Testis (tissue), 3 donors: ENCODE data around the gene SNX12. TPM values are rescaled to one million over a fixed set of nuclear protein-coding genes. Genes with fewer than 3 reads are reported as not detected.

Experiments used
- DNase-seq: peaks from one replicate; pipeline ENCODE4 v3.0.0-alpha.2; 2019
- H3K27ac ChIP-seq, 2 donors: fragments of 200-600 bp; sonication (generic); one replicate each; pipeline ENCODE4 v1.5.1; 2019
- H3K27me3 ChIP-seq: fragments of 200-600 bp; sonication (generic); one replicate; pipeline ENCODE4 v1.5.1; 2019
- H3K36me3 ChIP-seq: fragments of 200-600 bp; sonication (generic); one replicate; pipeline ENCODE4 v1.5.1; 2017; ENCODE audit warnings: low read depth; ENCODE audit errors: missing control alignments
- H3K4me1 ChIP-seq: fragments of 200-600 bp; sonication (generic); one replicate; pipeline ENCODE4 v1.5.1; 2019
- H3K4me3 ChIP-seq, 2 donors: fragments of 200-600 bp; sonication (generic); one replicate each; pipeline ENCODE4 v1.5.1; 2017 to 2019
- H3K9me3 ChIP-seq: fragments of 200-600 bp; sonication (generic); one replicate; pipeline ENCODE4 v1.5.1; 2017
- CTCF ChIP-seq, 3 experiments: fragments of 450-650 bp in 2 of 3; fragments of 200-600 bp in 1 of 3; sonication (generic) in 1 of 3; IDR thresholded peaks; one replicate each; pipeline ENCODE4 v1.5.1; 2016 to 2019; ENCODE audit warnings: antibody characterized with exemption in 3 of 3, mild to moderate bottlenecking in 2 of 3, moderate library complexity in 1 of 3
- POLR2A ChIP-seq: fragments of 450-650 bp; IDR thresholded peaks from one replicate; pipeline ENCODE4 v1.6.1; 2017; ENCODE audit warnings: antibody characterized with exemption, mild to moderate bottlenecking, moderate library complexity
- WGBS, 2 donors: methylation state at CpG; one replicate each; pipeline ENCODE4 v1.1.5; 2018; 5-methylcytosine and 5-hydroxymethylcytosine counted together
- intact Hi-C: fragments of 100-400 bp; cut with DNase I; formaldehyde crosslinking; loops from one replicate; pipeline ENCODE4 v1.15.1; 2023; ENCODE audit warnings: low total_unique reads
- polyA plus RNA-seq: library from polyadenylated mRNA; stranded (reverse); fragments of 350-450 nt; fragmentation: Illumina TruSeq; extraction: RNeasy Lipid Tissue Mini Kit (QIAGEN cat#74804); gene quantifications from one replicate; pipeline ENCODE4 v1.2.3, GENCODE V29; 2014; ENCODE audit warnings: low read depth, low replicate concordance; ENCODE audit not compliant: insufficient read depth
- total RNA-seq, 2 donors: library from RNA; depleted of rRNA; stranded (reverse); fragments of >200 nt; gene quantifications; one replicate each; pipeline ENCODE4 v1.2.3, GENCODE V29; 2016

SNX12 gene
- total and polyA plus RNA-seq, 3 donors from 2014 or later, result 35.4 to 53.1 (median 39.4) TPM

DNA sequence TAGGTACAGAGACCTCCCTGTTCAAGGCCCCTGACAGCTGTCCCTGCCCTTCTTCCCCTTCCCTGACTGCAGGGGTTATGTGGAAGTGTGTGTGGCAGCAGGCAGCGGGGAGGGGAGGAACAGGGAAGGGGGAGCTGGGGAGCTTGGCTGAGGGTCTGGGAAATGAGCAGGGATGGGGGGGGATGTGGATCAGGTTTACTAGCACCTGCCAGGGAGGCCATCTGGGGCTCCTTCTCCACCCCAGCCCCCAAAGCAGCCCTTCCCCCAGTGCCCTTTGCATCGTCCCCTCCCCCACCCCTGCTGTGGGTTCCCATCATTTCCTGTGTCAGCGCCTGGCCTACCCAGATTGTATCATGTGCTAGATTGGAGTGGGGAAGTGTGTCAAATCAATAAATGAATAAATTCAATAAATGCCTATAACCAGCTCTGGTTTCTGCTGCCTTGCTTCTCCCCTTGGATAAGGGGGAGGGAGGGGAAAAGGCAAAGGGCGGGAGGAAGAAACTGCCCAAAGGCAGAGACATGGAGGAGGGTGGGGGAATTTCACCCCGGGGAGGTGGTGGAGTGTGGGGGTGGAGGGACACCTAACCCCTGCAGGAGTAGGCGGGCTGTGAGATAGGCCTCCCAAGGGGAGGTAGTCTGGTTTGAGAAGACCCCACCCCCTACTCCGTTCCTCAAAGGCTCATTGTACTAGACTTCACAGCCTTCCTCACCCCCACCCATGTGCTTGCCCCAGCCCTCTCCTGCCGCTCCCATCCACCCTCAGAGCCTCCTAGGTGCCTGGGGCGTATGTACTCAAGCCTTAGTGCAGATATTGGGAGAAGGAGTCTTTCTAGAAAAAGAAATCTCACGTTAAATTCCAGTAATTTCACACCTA is 35.2 kb upstream of the SNX12 start:
- intact Hi-C loops, result no loop called here
- TF ChIP-seq CTCF (IDR thresholded peaks at IDR 0.05), result no peak
- peaks cover 10% of the 10 kb centered on the region for H3K4me1 ChIP-seq
- DNase-seq, result no peak
- 46 to 61% methylated on average over 6 to 10 of the region's 10 CpGs for WGBS, 2 donors
- H3K36me3 ChIP-seq, result no peaks in the 10 kb centered on the region
- no peak overlapping the region for H3K4me3 ChIP-seq
- H3K27me3 ChIP-seq, result no peaks in the 10 kb centered on the region
- H3K27ac ChIP-seq, result peak overlapping the region in 1 of 2 donors; percentile 50
- no peaks in the 10 kb centered on the region for H3K9me3 ChIP-seq

DNA sequence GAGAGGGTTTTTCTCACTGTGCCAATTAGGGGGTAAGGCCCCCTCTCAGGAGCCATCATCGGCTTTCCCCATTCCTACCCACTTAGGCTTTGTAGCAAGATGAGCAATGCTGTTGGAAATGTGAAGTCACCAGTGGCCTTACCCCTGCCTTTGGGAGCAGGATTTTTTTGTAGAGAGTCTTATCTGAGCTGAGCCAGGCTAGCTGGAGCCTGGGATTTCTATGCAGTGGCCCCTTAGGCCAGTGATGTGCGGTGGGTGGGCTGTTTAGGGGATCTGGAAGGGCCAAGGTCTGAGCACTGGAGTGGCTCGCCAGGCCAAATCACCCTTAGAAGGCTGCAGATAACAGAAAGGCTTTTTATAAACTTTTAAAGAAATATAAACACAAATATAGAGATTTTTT is 34.2 kb upstream of the SNX12 start:
- Histone ChIP-seq H3K27me3 (no peaks in the 10 kb centered on the region), H3K27ac (no peak overlapping the region), H3K9me3 (no peaks in the 10 kb centered on the region), H3K4me3 (no peak overlapping the region), H3K4me1 (peaks cover 10% of the 10 kb centered on the region), H3K36me3 (no peaks in the 10 kb centered on the region)
- DNase-seq, result no peak
- no peak for TF ChIP-seq CTCF (IDR thresholded peaks at IDR 0.05)
- intact Hi-C loops, result no loop called here
- 36 to 57% methylated on average over 1 to 3 of the region's 3 CpGs for WGBS, 2 donors

GRCh38 chrX:71100581-71101505 is 32.7 kb upstream of the SNX12 start:
- H3K4me3 ChIP-seq, result no peak overlapping the region
- no peak for DNase-seq
- WGBS, 2 donors, result 74 to 79% methylated on average over 4 to 16 of the region's 31 CpGs
- no peaks in the 10 kb centered on the region for H3K36me3 ChIP-seq
- H3K27ac ChIP-seq, result no peak overlapping the region
- H3K9me3 ChIP-seq, result no peaks in the 10 kb centered on the region
- H3K4me1 ChIP-seq, result peaks cover 10% of the 10 kb centered on the region
- no peaks in the 10 kb centered on the region for H3K27me3 ChIP-seq
- TF ChIP-seq POLR2A (no peak), CTCF (IDR thresholded peaks at IDR 0.05) (no peak)
- intact Hi-C loops, result no loop called here

DNA sequence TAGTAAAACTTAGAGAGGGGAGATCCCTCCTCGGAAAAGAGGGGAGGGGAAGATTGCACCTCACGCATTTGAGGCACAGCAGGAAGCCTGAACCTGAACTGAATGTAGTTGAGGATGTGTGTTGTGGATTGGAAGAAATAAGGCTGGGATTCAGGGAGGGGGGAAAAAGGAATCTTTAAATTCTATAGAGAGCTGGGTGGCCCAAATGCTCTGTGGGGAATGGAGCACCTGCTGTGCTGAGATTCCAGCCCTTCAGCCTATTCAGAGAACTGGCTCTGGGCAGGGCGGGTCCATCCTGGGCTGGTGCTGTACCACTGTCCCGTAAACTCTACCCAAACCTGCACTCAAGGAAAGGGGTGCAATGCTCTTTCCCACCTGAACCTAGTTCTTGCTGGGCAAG is 31.6 kb upstream of the SNX12 start:
- intact Hi-C loops, result no loop called here
- no peaks in the 10 kb centered on the region for H3K36me3 ChIP-seq
- no peak overlapping the region for H3K4me3 ChIP-seq
- no peak overlapping the region for H3K27ac ChIP-seq
- H3K27me3 ChIP-seq, result no peaks in the 10 kb centered on the region
- peaks cover 10% of the 10 kb centered on the region for H3K4me1 ChIP-seq
- H3K9me3 ChIP-seq, result no peaks in the 10 kb centered on the region
- no peak for DNase-seq
- 42 to 80% methylated on average over 3 to 4 of the region's 4 CpGs for WGBS, 2 donors
- TF ChIP-seq POLR2A, result no peak
- TF ChIP-seq CTCF (IDR thresholded peaks at IDR 0.05), result no peak
